ENCODE measurements around the gene ALDH1A2. TPM values are rescaled to one million over a fixed set of nuclear protein-coding genes. Genes with fewer than 3 reads are reported as not detected.

The ALDH1A2 gene
- polyA plus RNA-seq, 1 of the 3 experiments (the other 2 are of a cell fraction): not detected

GRCh38 chr15:57993409-57994145, 71.9 kb downstream of the ALDH1A2 start:
- Histone ChIP-seq H3K4me1 (ENCODE audit: control insufficient read depth in 1 of 2, insufficient read depth in 2 of 2, low read depth in 1 of 2, low read length in 1 of 2) (no peaks in the 10 kb centered on the region; a peak in 1 of 4 replicates), H3K9ac (no peak overlapping the region), H3K27me3 (ENCODE audit: insufficient read depth) (no peaks in the 10 kb centered on the region), H3K79me2 (ENCODE audit: insufficient read depth) (no peaks in the 10 kb centered on the region), H3K9me3 (no peaks in the 10 kb centered on the region), H3K36me3 (replicated peaks in 1 of 2; ENCODE audit: control insufficient read depth in 1 of 2, insufficient read depth in 2 of 2, low read length in 1 of 2) (no peaks in the 10 kb centered on the region), H3K4me2 (no peak overlapping the region), H3K9me2 (no peaks in the 10 kb centered on the region), H2AFZ (ENCODE audit: low read depth) (no peak overlapping the region), H3K27ac (ENCODE audit: low read depth in 2 of 2, low read length in 1 of 2) (no peak overlapping the region), H3F3A (replicated peaks; ENCODE audit: insufficient read depth) (no peaks in the 10 kb centered on the region), H4K20me1 (ENCODE audit: insufficient read depth) (no peaks in the 10 kb centered on the region), H3K4me3 (ENCODE audit: low read depth in 2 of 2, low read length in 1 of 2) (no peak overlapping the region)
- ChIA-PET POLR2A (no interaction called here), CTCF (interaction anchor here (1.2 to 2.4 kb wide), 5 partner anchors 39 to 77 kb away, joined by 3 to 6 read pairs (median 6); partner anchors contain the start of gene ALDH1A2)
- TF ChIP-seq REST (IDR thresholded peaks at IDR 0.05; ENCODE audit: low read depth, low read length): no peak
- TF ChIP-seq PBX3 (IDR thresholded peaks at IDR 0.05): no peak
- no peak for TF ChIP-seq USF2 (IDR thresholded peaks at IDR 0.05; ENCODE audit: borderline replicate concordance, low read depth, low read length)
- TF ChIP-seq NFIC (IDR thresholded peaks at IDR 0.05; ENCODE audit: borderline replicate concordance): no peak
- TF ChIP-seq SMC3 (IDR thresholded peaks at IDR 0.05; ENCODE audit: low read depth, low read length): no peak
- no peak for TF ChIP-seq RFX5 (IDR thresholded peaks at IDR 0.05; ENCODE audit: low read length)
- TF ChIP-seq RAD21 (IDR thresholded peaks at IDR 0.05; ENCODE audit: low read length): no peak
- no peak for TF ChIP-seq YY1 (IDR thresholded peaks at IDR 0.05; ENCODE audit: low read depth)
- TF ChIP-seq MAX (IDR thresholded peaks at IDR 0.05; ENCODE audit: low read depth): no peak
- TF ChIP-seq CHD2 (IDR thresholded peaks at IDR 0.05; ENCODE audit: low read length, partially characterized antibody): no peak
- 54% methylated on average over 3 of the region's 3 CpGs for WGBS (ENCODE audit: low lambda C conversion rate)
- DNase-seq: no peak
